ENCODE data around the gene NBPF12.
"Not testable (repeated sequence)": the region's sequence is repeated elsewhere in the genome, so short reads cannot be mapped to it uniquely, and the experiment has no call there.

The NBPF12 gene

DNA sequence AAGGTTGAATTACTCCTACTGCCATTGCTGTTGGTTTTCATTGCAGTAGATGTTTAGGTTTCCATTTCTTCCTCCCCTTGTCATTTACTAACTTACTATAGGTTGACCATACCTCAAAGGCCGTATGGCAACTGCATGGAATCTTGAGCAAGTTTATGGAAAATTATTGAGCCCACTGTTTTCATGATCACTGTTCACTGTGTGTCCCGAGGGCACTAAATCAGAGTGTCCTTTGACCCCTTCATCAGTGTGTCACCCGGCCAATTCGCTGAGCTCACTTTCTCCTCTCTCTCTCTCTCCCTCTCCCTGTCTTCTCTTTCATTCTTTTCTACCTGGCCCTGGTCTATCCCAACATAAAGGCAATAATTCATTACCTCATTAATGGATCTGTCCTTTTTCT, 47.7 kb downstream of the NBPF12 start:
- DNase-seq = not testable (repeated sequence)

DNA sequence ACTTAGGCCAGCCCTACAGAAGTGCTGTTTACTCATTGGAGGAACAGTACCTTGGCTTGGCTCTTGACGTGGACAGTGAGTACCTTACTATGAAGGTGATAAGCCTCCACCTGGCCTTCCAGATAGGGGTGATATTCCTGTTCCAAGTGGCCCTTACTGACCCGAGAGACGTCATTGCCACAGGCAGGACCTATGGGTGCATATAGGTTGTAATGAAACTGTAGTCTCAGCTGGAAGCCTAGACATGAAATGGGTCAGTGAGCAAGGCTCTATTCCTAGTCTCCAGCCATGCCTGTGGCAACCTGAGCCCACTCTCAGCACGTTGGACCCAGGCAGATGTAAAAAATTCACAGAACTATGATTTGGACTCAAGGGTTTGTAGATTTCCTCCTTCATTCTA, 48.3 kb downstream of the NBPF12 start:
- DNase-seq = not testable (repeated sequence)

DNA sequence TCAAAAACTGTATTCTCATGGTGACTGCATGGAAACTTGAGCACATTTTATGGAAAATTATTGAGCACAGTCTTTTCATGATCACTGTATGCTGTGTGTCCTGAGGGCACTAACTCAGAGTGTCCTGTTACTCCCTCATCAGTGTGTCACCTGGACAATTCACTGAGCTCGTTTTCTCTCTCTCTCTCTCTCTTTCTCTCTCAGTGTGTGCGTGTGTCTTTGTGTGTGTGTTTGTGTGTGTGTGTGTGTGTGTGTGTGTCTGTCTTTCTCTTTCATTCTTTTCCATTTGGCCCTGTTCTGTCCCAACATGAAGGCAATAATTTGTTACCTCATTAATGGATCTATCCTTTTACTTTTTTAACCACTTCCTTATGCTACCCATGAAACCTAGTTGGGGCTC, 49.4 kb downstream of the NBPF12 start:
- DNase-seq = not testable (repeated sequence)

DNA sequence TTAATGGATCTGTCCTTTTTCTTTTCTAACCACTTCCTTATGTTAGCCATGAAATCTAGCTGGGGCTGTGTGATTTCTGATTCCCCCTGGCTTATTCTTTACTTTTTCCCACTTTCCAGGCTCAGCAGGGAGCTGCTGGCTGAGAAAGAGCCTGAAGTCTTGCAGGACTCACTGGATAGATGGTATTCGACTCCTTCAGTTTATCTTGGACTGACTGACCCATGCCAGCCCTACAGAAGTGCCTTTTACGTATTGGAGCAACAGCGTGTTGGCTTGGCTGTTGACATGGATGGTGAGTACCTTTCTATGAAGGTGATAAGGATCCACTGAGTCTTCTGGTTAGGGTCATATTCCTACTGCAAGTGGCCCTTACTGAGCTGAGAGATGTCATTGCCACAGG, 51.3 kb downstream of the NBPF12 start:
- not testable (repeated sequence) for DNase-seq

DNA sequence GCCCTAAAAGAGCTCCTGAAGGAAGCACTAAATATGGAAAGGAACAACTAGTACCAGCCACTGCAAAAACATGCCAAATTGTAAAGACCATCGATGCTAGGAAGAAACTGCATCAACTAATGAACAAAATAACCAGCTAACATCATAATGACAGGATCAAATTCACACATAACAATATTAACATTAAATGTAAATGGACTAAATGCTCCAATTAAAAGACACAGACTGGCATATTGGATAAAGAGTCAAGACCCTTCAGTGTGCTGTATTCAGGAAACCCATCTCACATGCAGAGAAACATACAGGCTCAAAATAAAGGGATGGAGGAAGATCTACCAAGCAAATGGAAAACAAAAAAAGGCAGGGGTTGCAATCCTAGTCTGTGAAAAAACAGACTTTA, 70.4 kb downstream of the NBPF12 start:
- not testable (repeated sequence) for DNase-seq

DNA sequence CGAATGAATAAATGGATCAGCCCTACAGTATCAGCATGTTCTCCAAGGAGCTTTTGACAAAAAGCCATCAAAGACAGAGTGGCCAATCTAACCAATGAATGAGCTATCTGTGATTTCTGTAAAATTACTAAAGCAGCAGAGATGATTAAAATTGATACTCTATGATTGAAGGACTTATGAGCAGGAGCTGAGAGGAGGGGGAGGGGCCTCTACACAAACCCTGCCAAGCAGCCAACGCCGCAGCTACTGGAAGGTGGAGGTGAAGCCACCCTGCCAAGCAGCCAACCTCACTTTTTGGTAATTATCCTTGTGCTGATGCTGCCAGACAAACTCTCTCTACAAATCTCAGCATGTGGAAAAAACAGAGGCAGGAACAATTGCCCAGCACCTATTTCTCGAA, 88.9 kb downstream of the NBPF12 start:
- not testable (repeated sequence) for DNase-seq

DNA sequence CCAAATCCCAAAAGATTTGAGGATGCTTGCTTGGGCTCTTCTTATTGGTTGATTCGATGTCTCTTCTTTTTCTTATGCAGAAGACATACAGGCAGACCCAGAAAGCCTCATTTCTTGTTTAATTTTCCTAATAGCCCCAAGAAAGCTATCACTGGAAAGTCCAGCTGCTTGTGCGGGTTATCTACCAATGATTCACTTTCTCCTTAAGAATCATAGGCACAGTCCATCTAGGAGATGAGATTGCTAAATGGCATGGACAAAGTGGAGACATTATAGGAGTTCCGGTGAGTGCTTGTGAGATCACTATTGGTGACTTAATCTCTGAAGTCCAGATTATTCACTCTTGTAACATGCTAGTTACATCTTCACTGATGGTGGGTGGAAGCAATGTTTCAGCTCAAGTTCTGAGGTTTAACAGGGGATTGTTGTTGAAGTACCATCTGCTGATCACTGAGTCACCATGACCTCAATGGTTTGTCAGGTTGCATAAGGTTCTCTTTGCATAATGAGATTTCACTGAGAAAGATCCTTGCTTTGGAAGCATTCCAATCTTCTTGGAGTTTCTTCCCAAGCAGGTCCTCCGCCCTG, 92.0 kb downstream of the NBPF12 start:
- DNase-seq = not testable (repeated sequence)

DNA sequence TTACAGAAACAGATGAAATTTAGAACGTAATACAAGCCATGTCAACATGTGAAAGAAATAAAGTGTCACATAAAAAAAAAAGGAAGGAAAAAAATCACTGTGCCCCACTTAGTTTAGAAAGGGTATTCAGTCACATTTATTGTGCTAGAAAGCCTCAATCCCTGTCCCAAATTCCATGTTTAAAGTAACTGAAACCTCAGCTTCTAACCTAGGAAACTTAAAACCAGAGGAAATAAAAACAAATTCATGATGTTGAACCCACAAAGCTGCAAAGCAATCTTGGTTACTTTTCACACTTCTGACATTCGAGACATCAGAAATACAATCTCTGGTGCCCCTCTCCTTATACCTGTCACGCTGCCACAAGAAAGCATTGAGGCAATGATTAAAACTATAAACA, 101.8 kb downstream of the NBPF12 start:
- no peak for DNase-seq

DNA sequence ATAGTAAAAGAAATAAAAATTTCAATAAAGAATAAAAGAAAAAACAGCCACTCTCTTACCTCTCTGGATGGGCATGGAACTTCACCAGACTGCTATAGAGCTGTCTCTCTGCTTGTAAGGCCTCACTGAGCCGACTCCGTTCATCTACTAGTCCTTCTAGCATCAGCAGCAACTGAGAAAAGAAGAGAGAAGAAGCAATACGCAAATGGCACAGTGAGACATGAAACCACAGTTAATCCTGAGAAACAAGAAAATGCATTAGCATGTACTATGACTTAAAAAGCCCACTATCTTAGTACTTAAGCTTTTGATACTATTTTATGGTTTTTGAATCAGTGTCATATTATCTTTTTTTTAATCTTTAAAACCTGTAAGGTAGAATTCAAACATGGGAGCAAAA, 104.8 kb downstream of the NBPF12 start:
- not testable (repeated sequence) for DNase-seq

DNA sequence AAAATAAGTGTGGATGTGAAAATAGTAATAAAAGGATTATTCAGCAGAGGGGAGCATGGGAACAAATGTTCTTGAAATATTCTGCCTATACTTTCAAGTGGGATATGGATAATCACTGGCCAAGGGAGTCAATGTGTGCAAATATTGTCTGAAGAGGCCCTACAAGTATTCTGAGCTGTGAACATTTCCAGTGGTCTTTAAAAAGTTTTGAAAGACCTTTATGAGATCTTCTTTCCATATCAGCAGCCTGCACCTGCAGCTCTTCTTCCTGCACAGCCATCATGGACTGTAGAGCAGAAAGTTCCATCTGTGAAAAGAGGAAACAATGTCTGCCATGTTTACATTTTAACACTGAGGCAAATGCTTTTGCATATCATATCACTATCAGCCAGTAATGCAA, 106.4 kb downstream of the NBPF12 start:
- DNase-seq = not testable (repeated sequence)
